ENCODE measurements around the gene RREB1.

DNA sequence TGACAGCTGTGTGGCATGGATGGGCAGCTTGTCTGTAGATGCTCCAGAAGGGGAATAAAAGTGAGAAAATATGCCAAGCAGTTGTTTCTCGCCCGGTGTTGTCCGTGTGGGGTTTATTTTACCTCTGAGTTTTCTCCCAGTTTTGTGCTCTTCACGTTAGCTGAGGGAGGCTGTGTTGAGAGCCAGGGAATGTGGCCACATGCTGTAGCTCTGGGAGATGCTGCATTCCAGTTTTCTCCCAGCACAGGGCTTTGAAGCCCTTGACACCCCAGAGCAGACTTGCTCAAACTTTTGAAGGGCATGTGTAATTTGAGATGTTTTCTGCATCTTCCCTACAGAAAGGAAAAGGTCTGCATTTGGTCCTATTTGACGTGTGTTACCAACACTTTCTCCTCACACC lies 67.7 kb downstream of the RREB1 start:
- TF ChIP-seq POLR2A (IDR thresholded peaks at IDR 0.05), result no peak
- TF ChIP-seq CTCF (IDR thresholded peaks at IDR 0.05), result no peak

All from adrenal gland (tissue), 5 donors.